ENCODE data around the gene C1orf122. TPM values are rescaled to one million over a fixed set of nuclear protein-coding genes. Genes with fewer than 3 reads are reported as not detected.

The C1orf122 gene
- polyA plus RNA-seq, 2 of the 4 experiments (the other 2 are of a cell fraction), result 21.3 to 29.1 TPM

GRCh38 chr1:37807555-37808368 is at the start of gene C1orf122, which contains the start of gene YRDC (continued):
- TF ChIP-seq, protein P1, sequence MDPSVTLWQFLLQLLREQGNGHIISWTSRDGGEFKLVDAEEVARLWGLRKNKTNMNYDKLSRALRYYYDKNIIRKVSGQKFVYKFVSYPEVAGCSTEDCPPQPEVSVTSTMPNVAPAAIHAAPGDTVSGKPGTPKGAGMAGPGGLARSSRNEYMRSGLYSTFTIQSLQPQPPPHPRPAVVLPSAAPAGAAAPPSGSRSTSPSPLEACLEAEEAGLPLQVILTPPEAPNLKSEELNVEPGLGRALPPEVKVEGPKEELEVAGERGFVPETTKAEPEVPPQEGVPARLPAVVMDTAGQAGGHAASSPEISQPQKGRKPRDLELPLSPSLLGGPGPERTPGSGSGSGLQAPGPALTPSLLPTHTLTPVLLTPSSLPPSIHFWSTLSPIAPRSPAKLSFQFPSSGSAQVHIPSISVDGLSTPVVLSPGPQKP (IDR thresholded peaks at IDR 0.05; ENCODE audit: low read depth, low read length), result no peak
- TF ChIP-seq FOXS1 (CRISPR knock-in tag; IDR thresholded peaks at IDR 0.05) (no peak), EHF (CRISPR knock-in tag; IDR thresholded peaks at IDR 0.05) (no peak), CHD4 (IDR thresholded peaks at IDR 0.05; ENCODE audit: borderline replicate concordance) (no peak)

DNA sequence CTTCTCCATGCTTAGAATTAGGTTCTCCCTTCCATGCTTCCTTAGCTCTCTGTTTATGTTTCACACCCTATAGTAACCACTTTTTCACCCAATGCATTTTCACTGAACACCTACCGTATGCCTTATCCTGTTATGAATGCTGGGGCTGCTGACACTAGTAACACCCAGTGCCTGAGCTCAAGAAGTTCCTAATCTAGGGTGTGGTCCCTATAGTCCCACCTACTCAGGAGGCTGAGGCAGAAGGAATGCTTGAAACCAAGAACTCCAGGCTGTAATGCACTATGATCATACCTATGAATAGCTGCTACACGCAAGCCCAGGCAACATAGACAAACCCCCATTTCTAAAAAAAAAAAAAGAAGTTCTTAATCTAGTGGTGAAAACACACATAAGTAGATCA is 48.1 kb upstream of the C1orf122 start:
- ATAC-seq, result no peak
- WGBS (ENCODE audit: missing lambda C conversion rate), result 34% methylated on average over 2 of the region's 2 CpGs
- TF ChIP-seq JUNB (IDR thresholded peaks at IDR 0.05) (no peak), FOXS1 (CRISPR knock-in tag; IDR thresholded peaks at IDR 0.05) (no peak), RNF2 (IDR thresholded peaks at IDR 0.05; ENCODE audit: borderline replicate concordance, low read depth) (no peak), CBX8 (IDR thresholded peaks at IDR 0.05) (no peak), HEYL (CRISPR knock-in tag; IDR thresholded peaks at IDR 0.05) (no peak), RCOR1 (IDR thresholded peaks at IDR 0.05; ENCODE audit: low read depth, low read length) (no peak), HDAC2 (IDR thresholded peaks at IDR 0.05) (no peak), MYC (IDR thresholded peaks at IDR 0.05; ENCODE audit: borderline replicate concordance, low read length) (no peak), CEBPB (IDR thresholded peaks at IDR 0.05) (no peak), NFE2L2 (conservative IDR thresholded peaks at IDR 0.05; ENCODE audit: low read length) (no peak), ZFP36 (IDR thresholded peaks at IDR 0.05; ENCODE audit: borderline replicate concordance, partially characterized antibody) (no peak), HES2 (IDR thresholded peaks at IDR 0.05) (no peak), KDM5A (IDR thresholded peaks at IDR 0.05) (no peak), CHD4 (IDR thresholded peaks at IDR 0.05; ENCODE audit: borderline replicate concordance) (no peak), GATA3 (IDR thresholded peaks at IDR 0.05; ENCODE audit: borderline replicate concordance) (no peak), ATOH8 (CRISPR knock-in tag; IDR thresholded peaks at IDR 0.05; ENCODE audit: low read depth) (no peak)
- TF ChIP-seq, protein P2, sequence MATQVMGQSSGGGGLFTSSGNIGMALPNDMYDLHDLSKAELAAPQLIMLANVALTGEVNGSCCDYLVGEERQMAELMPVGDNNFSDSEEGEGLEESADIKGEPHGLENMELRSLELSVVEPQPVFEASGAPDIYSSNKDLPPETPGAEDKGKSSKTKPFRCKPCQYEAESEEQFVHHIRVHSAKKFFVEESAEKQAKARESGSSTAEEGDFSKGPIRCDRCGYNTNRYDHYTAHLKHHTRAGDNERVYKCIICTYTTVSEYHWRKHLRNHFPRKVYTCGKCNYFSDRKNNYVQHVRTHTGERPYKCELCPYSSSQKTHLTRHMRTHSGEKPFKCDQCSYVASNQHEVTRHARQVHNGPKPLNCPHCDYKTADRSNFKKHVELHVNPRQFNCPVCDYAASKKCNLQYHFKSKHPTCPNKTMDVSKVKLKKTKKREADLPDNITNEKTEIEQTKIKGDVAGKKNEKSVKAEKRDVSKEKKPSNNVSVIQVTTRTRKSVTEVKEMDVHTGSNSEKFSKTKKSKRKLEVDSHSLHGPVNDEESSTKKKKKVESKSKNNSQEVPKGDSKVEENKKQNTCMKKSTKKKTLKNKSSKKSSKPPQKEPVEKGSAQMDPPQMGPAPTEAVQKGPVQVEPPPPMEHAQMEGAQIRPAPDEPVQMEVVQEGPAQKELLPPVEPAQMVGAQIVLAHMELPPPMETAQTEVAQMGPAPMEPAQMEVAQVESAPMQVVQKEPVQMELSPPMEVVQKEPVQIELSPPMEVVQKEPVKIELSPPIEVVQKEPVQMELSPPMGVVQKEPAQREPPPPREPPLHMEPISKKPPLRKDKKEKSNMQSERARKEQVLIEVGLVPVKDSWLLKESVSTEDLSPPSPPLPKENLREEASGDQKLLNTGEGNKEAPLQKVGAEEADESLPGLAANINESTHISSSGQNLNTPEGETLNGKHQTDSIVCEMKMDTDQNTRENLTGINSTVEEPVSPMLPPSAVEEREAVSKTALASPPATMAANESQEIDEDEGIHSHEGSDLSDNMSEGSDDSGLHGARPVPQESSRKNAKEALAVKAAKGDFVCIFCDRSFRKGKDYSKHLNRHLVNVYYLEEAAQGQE (IDR thresholded peaks at IDR 0.05), result no peak
- TF ChIP-seq, protein P3, sequence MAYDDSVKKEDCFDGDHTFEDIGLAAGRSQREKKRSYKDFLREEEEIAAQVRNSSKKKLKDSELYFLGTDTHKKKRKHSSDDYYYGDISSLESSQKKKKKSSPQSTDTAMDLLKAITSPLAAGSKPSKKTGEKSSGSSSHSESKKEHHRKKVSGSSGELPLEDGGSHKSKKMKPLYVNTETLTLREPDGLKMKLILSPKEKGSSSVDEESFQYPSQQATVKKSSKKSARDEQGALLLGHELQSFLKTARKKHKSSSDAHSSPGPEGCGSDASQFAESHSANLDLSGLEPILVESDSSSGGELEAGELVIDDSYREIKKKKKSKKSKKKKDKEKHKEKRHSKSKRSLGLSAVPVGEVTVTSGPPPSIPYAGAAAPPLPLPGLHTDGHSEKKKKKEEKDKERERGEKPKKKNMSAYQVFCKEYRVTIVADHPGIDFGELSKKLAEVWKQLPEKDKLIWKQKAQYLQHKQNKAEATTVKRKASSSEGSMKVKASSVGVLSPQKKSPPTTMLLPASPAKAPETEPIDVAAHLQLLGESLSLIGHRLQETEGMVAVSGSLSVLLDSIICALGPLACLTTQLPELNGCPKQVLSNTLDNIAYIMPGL (CRISPR knock-in tag; IDR thresholded peaks at IDR 0.05; ENCODE audit: borderline replicate concordance), result no peak
- no peak for DNase-seq (ENCODE audit: low read depth in 1 of 2, low spot score in 1 of 2)
- Histone ChIP-seq H3K27ac (no peak overlapping the region), H3K4me3 (no peak overlapping the region), H3K9me3 (no peaks in the 10 kb centered on the region), H3K4me2 (no peak overlapping the region), H3K4me1 (no peaks in the 10 kb centered on the region)
- POLR2A ChIA-PET, result no interaction called here
- CTCF ChIA-PET, result interaction anchor here (0.9 kb wide), 1 partner anchor 21 kb away, joined by 3 read pairs; no protein-coding TSS in a partner anchor
- no peak for FAIRE-seq

Measured in A549 (cell line).